Calu3 (cell line): ENCODE measurements around the gene GAPDH. TPM values are rescaled to one million over a fixed set of nuclear protein-coding genes. Genes with fewer than 3 reads are reported as not detected.
"Not testable (repeated sequence)": the region's sequence is repeated elsewhere in the genome, so short reads cannot be mapped to it uniquely, and the experiment has no call there.

Experiments used
- BruUV-seq: library from RNA; stranded (reverse); fragments of 400-500 nt; replicated peaks from 2 replicates; lab custom pipeline; 2021; lab: Mats Ljungman, UMichigan
- CTCF ChIA-PET: fragments of 300-600 bp; sonication (Branson Sonifier 250); formaldehyde crosslinking; loops from one replicate; lab custom pipeline; 2022; ENCODE audit warnings: antibody characterized with exemption; lab: Charles Lee
- DNase-seq: peaks from one replicate; pipeline ENCODE4 v3.0.0; 2022
- H3K27ac Mint-ChIP-seq: one replicate; pipeline ENCODE4 v1.8.0; 2022; ENCODE audit warnings: mixed read lengths; ENCODE audit not compliant: unreplicated experiment
- H3K27me3 Mint-ChIP-seq: one replicate; pipeline ENCODE4 v1.8.0; 2022; ENCODE audit warnings: mixed read lengths; ENCODE audit not compliant: unreplicated experiment
- H3K36me3 Mint-ChIP-seq: one replicate; pipeline ENCODE4 v1.8.0; 2022; ENCODE audit warnings: mild to moderate bottlenecking, moderate library complexity, mixed read lengths; ENCODE audit not compliant: insufficient read depth, unreplicated experiment
- H3K4me1 Mint-ChIP-seq: one replicate; pipeline ENCODE4 v1.8.0; 2022; ENCODE audit warnings: mild to moderate bottlenecking, low read depth, mixed read lengths; ENCODE audit not compliant: unreplicated experiment
- H3K4me3 Mint-ChIP-seq: one replicate; pipeline ENCODE4 v1.8.0; 2022; ENCODE audit warnings: mild to moderate bottlenecking, low read depth, moderate library complexity, mixed read lengths; ENCODE audit not compliant: unreplicated experiment
- H3K9me3 Mint-ChIP-seq: one replicate; pipeline ENCODE4 v1.8.0; 2022; ENCODE audit warnings: low read depth, mixed read lengths; ENCODE audit not compliant: unreplicated experiment
- intact Hi-C: fragments of 100-400 bp; cut with micrococcal nuclease; formaldehyde crosslinking; loops from one replicate; pipeline ENCODE4 v1.10.0; 2022; ENCODE audit not compliant: unreplicated experiment
- total RNA-seq: library from RNA; stranded (reverse); gene quantifications from 2 replicates; pipeline ENCODE4 v1.2.3, GENCODE V29; 2022
- TF ChIP-seq, protein P1 (sequence below): fragments of 200-600 bp; IDR thresholded peaks from one replicate; pipeline ENCODE4 v1.8.0; 2022; ENCODE audit warnings: antibody characterized with exemption; ENCODE audit not compliant: unreplicated experiment

The GAPDH gene
- total RNA-seq, 1 experiment from 2014 or later, result 2,552 TPM

DNA sequence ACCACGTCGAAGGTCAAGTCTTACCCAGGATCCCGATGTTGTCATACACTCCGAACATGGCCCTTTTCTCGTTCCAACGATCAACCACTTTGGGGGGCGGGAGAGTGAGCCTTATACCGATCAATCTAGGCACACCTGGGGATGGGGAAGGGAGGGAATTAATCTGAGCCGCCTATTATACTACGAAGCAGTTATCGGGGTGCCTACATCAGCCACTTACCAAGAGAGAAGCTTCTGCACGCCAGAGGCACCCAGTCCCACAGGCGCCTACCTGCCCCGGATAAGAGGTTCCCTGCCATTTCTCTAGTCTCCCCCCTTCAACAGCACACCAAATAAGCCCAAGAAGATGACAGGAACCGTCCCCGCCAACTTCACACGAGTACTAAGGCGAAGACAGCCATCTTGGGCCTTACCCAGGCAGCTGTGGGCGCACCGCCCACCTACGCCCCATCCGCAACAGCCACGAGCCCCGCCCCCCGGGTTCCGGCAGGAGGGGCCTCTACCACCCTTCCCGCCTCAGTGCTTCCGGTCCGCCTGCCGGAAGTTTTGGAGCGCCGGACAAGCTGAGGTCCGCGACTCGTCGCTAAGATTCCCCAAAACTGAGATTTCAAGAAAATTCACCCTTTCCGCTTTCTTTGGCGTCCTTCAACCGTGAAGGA, 41.4 kb upstream of the GAPDH start, which contains the start of gene MRPL51:
Gene MRPL51, minus strand, starts transcription at position 425 of the 659 bp plus-strand sequence. Its CDS starts 126 bp downstream, at position 299.
- BruUV-seq, result TSS peak; percentile 96
- intact Hi-C loops, result no loop called here
- Mint-ChIP-seq H3K27ac (peak within 1 kb of the TSS; percentile 96), H3K9me3 (no peaks in the 10 kb centered on the region), H3K4me3 (peak within 1 kb of the TSS; percentile 95), H3K4me1 (no peaks in the 10 kb centered on the region), H3K36me3 (peaks cover 48% of the 10 kb centered on the region), H3K27me3 (no peaks in the 10 kb centered on the region)
- TF ChIP-seq, protein P1, sequence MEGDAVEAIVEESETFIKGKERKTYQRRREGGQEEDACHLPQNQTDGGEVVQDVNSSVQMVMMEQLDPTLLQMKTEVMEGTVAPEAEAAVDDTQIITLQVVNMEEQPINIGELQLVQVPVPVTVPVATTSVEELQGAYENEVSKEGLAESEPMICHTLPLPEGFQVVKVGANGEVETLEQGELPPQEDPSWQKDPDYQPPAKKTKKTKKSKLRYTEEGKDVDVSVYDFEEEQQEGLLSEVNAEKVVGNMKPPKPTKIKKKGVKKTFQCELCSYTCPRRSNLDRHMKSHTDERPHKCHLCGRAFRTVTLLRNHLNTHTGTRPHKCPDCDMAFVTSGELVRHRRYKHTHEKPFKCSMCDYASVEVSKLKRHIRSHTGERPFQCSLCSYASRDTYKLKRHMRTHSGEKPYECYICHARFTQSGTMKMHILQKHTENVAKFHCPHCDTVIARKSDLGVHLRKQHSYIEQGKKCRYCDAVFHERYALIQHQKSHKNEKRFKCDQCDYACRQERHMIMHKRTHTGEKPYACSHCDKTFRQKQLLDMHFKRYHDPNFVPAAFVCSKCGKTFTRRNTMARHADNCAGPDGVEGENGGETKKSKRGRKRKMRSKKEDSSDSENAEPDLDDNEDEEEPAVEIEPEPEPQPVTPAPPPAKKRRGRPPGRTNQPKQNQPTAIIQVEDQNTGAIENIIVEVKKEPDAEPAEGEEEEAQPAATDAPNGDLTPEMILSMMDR, result no peak
- peak; percentile 98 for DNase-seq
- CTCF ChIA-PET, result interaction anchor here (0.6 to 1.2 kb wide), 4 partner anchors 28 to 196 kb away, joined by 3 to 9 read pairs (median 4); partner anchors contain the start of gene ZNF384

DNA sequence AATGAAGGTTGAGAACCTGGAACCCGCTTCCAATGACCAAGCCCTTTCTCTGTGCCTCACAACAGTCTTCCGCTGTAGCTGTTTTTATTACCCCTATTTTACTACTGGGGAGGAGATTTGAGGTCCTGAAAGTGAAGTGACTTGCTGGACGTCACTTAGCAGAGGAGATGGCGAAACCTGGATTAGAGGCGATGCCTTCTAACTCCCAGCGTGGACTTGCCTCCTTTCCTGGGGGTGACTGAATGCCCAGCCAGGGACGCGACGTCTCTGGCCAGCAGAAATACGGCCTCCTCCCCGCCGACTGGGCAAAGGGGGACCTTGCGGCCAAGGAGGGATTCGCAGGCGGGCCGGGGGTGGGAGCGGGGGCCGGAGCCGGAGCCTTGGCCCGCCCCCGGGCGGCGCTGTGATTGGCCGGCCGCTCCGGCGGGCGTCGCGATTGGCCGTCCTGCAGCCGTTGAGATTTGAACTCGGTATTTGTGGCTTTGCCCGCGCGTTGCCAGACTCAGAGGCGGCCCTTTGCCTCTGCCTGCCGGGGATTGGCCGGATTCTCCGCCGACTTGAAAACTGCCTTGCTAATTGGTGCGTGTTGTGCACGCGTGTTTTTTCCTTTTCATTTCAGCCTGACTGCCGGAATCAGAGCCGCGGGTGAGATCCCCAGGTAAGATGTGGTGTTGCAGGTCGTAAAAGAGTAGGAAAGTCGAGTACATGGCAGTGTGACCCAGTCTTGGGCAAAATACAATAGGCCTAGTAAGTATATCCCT, 40.6 kb upstream of the GAPDH start, which contains the start of gene NCAPD2:
Gene NCAPD2, plus strand, starts transcription at position 606 of the 761 bp plus-strand sequence. CDS start 997 bp downstream, outside the sequence.
- H3K27me3 Mint-ChIP-seq, result no peaks in the 10 kb centered on the region
- no TSS peak for BruUV-seq
- no peaks in the 10 kb centered on the region for H3K9me3 Mint-ChIP-seq
- peak; percentile 94 for DNase-seq
- TF ChIP-seq, protein P1, result no peak
- intact Hi-C loops, result loop anchor here (2.0 kb wide), 1 partner anchor 39 kb away; no protein-coding TSS in a partner anchor
- H3K36me3 Mint-ChIP-seq, result peaks cover 48% of the 10 kb centered on the region
- H3K4me3 Mint-ChIP-seq, result peak within 1 kb of the TSS; percentile 95
- CTCF ChIA-PET, result interaction anchor here (0.6 to 1.3 kb wide), 5 partner anchors 28 to 196 kb away, joined by 3 to 9 read pairs (median 4); partner anchors contain the start of gene ZNF384
- no peaks in the 10 kb centered on the region for H3K4me1 Mint-ChIP-seq
- H3K27ac Mint-ChIP-seq, result peak within 1 kb of the TSS; percentile 96

DNA sequence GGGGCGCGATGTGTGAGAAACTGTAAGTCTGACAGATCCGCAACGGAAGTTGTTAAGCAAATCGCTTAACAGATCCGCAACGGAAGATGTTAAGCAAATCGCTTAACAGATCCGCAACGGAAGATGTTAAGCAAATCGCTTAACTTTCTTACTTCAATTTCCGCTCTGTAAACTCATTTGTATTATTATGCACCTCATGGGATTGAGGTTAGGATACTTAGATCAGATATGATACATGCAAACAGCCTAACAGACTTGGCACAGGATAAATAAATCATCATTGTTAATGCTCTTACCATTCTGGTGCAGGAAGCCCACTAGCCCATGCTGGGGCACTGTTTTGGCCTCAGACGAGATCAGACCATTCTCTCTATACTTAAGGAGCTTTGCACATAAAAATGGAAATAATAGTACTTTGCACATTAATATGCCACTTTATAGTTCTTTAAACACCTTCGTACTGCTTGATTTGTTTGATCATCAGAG, 40.0 kb upstream of the GAPDH start:
- no peaks in the 10 kb centered on the region for H3K27me3 Mint-ChIP-seq
- no peak for DNase-seq
- peak overlapping the region; percentile 96 for H3K27ac Mint-ChIP-seq
- CTCF ChIA-PET, result interaction anchor here (1.3 kb wide), 1 partner anchor 38 kb away, joined by 4 read pairs; no protein-coding TSS in a partner anchor
- TF ChIP-seq, protein P1, result no peak
- intact Hi-C loops, result loop anchor here (2.0 kb wide), 1 partner anchor 38 kb away; no protein-coding TSS in a partner anchor
- no peaks in the 10 kb centered on the region for H3K4me1 Mint-ChIP-seq
- TSS peak; percentile 75 for BruUV-seq
- no peaks in the 10 kb centered on the region for H3K9me3 Mint-ChIP-seq
- peaks cover 48% of the 10 kb centered on the region for H3K36me3 Mint-ChIP-seq
- H3K4me3 Mint-ChIP-seq, result peak overlapping the region; percentile 95

DNA sequence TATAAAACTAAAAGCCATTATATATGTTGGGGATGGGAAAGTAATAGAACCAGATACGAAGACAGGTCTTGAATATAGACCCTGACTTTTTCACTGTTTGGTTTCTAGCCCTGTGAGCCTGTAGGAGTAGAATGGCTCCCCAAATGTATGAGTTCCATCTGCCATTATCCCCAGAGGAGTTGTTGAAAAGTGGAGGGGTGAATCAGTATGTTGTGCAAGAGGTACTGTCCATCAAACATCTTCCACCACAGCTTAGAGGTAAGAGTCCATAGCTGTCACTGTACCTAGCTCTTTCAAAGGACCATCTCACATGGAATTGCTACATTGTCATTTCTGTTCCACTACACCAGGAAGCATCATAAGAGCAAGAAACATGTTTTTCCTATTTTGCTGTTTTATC, 39.3 kb upstream of the GAPDH start:
- Mint-ChIP-seq H3K4me3 (peak overlapping the region; percentile 95), H3K27me3 (no peaks in the 10 kb centered on the region), H3K27ac (peak overlapping the region; percentile 20), H3K4me1 (no peaks in the 10 kb centered on the region), H3K9me3 (no peaks in the 10 kb centered on the region), H3K36me3 (peaks cover 48% of the 10 kb centered on the region)
- CTCF ChIA-PET, result interaction anchor here (1.3 kb wide), 1 partner anchor 38 kb away, joined by 4 read pairs; no protein-coding TSS in a partner anchor
- no peak for DNase-seq
- TF ChIP-seq, protein P1, result no peak
- no TSS peak for BruUV-seq
- intact Hi-C loops, result loop anchor here (2.0 kb wide), 1 partner anchor 38 kb away; no protein-coding TSS in a partner anchor

DNA sequence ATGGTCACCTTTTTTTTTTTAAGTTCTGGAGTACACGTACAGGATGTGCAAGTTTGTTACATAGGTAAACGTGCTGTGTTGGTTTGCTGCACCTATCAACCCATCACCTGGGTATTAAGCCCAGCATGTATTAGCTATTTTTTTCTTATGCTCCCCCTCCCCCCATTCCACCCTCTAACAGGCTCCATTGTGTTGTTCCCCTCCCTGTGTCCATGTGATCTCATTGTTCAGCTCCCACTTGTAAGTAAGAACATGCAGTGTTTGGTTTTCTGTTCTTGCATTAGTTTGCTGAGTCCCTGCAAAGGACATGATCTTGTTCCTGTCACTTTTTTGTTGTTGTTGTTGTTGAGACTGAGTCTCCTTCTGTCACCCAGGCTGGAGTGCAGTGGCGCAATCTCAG, 37.0 kb upstream of the GAPDH start:
- peaks cover 40% of the 10 kb centered on the region for H3K36me3 Mint-ChIP-seq
- DNase-seq, CTCF ChIA-PET, H3K27me3 Mint-ChIP-seq, H3K27ac Mint-ChIP-seq, H3K9me3 Mint-ChIP-seq, H3K4me3 Mint-ChIP-seq, H3K4me1 Mint-ChIP-seq, intact Hi-C loops, BruUV-seq: not testable (repeated sequence)
